GM12878 (cell line): ENCODE results near the gene MRAP2. TPM values are rescaled to one million over a fixed set of nuclear protein-coding genes. Genes with fewer than 3 reads are reported as not detected.

Experiments used
- ATAC-seq: fragments of 200-7000 bp; cut with Tn5 transposase; 3 replicates; pipeline ENCODE4 v1.9.1; 2020; ENCODE audit warnings: mild to moderate bottlenecking, moderate library complexity
- BruUV-seq: library from RNA; stranded (reverse); fragments of 400-500 nt; replicated peaks from 2 replicates; lab custom pipeline; 2021; lab: Mats Ljungman, UMichigan
- CTCF ChIA-PET: fragments of 300-600 bp; sonication (Branson Sonifier 250); formaldehyde crosslinking; extraction: SDS; loops from one replicate; lab custom pipeline; 2021; ENCODE audit warnings: inconsistent platforms; lab: Yijun Ruan, JAX
- POLR2A ChIA-PET: fragments of 350-600 bp; formaldehyde crosslinking; extraction: SDS; loops from one replicate; lab custom pipeline; 2021; ENCODE audit warnings: inconsistent platforms; lab: Charles Lee
- RAD21 ChIA-PET: fragments of 300-600 bp; sonication (Branson Sonifier 250); formaldehyde crosslinking; loops from one replicate; lab custom pipeline; 2023; ENCODE audit warnings: antibody characterized with exemption; ENCODE audit not compliant: unreplicated experiment; lab: Charles Lee
- SMC1A ChIA-PET: fragments of 300-600 bp; sonication (Branson Sonifier 250); formaldehyde crosslinking; loops from one replicate; lab custom pipeline; 2023; ENCODE audit not compliant: unreplicated experiment, uncharacterized antibody; lab: Charles Lee
- DNase-seq: peaks from one replicate; pipeline ENCODE4 v3.0.0-alpha.2; 2011; ENCODE audit warnings: low read depth, low spot score
- FAIRE-seq: peaks from 3 replicates; lab custom pipeline; 2011; peaks lifted over from hg19 to GRCh38; lab: Jason Lieb, UNC
- H2AFZ ChIP-seq: 2 replicates; pipeline ENCODE4 v1.6.0; 2011; ENCODE audit warnings: low read depth, low read length, control low read depth; ENCODE audit not compliant: control insufficient read depth
- H3K27ac ChIP-seq: 2 replicates; pipeline ENCODE4 v1.5.1; 2011; ENCODE audit warnings: control low read depth; ENCODE audit not compliant: control insufficient read depth, insufficient read depth
- H3K27me3 ChIP-seq, 2 experiments: replicated peaks in 1 of 2; 2 replicates each; pipeline versions ENCODE4 v1.6.0 to v1.6.1; 2011; ENCODE audit warnings: low read length in 1 of 2; ENCODE audit not compliant: control insufficient read depth in 2 of 2, insufficient read depth in 2 of 2
- H3K36me3 ChIP-seq, 2 experiments: 2 replicates each; pipeline ENCODE4 v1.5.1; 2011; ENCODE audit warnings: low read length in 1 of 2; ENCODE audit not compliant: control insufficient read depth in 2 of 2, insufficient read depth in 2 of 2
- H3K4me1 ChIP-seq: 2 replicates; pipeline ENCODE4 v1.6.1; 2011; ENCODE audit warnings: mild to moderate bottlenecking, low read length, moderate library complexity, mixed read lengths; ENCODE audit not compliant: control insufficient read depth, insufficient read depth
- H3K4me2 ChIP-seq: 2 replicates; pipeline ENCODE4 v1.6.0; 2011; ENCODE audit warnings: control low read depth; ENCODE audit not compliant: control insufficient read depth, insufficient read depth
- H3K4me3 ChIP-seq: fragments of 200-600 bp; sonication (generic); 2 replicates; pipeline ENCODE4 v1.5.1; 2016
- H3K79me2 ChIP-seq: 2 replicates; pipeline ENCODE4 v1.6.0; 2011; ENCODE audit warnings: low read length; ENCODE audit not compliant: control insufficient read depth, insufficient read depth
- H3K9ac ChIP-seq: 2 replicates; pipeline ENCODE4 v1.8.0; 2011; ENCODE audit warnings: low read length, control low read depth, mixed read lengths; ENCODE audit not compliant: control insufficient read depth, insufficient read depth
- H3K9me3 ChIP-seq: replicated peaks from 3 replicates; pipeline ENCODE4 v1.5.1; 2011; ENCODE audit warnings: mild to moderate bottlenecking, low read length; ENCODE audit not compliant: control insufficient read depth, insufficient read depth
- H4K20me1 ChIP-seq: 2 replicates; pipeline ENCODE4 v1.6.0; 2011; ENCODE audit not compliant: control insufficient read depth, insufficient read depth
- ASH2L ChIP-seq: fragments of 300-600, 200-600 bp; sonication (generic); IDR thresholded peaks from 2 replicates; pipeline ENCODE4 v1.6.1; 2017; ENCODE audit warnings: low read depth, mild to moderate bottlenecking, borderline replicate concordance
- ATF3 ChIP-seq: IDR thresholded peaks from 2 replicates; pipeline ENCODE4 v1.6.1; 2011; ENCODE audit warnings: low read depth, mild to moderate bottlenecking, low read length, moderate library complexity, borderline replicate concordance; ENCODE audit errors: extremely low read depth
- BACH1 ChIP-seq: fragments of 450-650 bp; IDR thresholded peaks from 2 replicates; pipeline ENCODE4 v1.6.1; 2017; ENCODE audit warnings: mild to moderate bottlenecking, borderline replicate concordance
- CBFB ChIP-seq: IDR thresholded peaks from 2 replicates; pipeline ENCODE4 v1.6.1; 2016; ENCODE audit warnings: antibody characterized with exemption, low read depth
- CBX5 ChIP-seq: sonication (generic); IDR thresholded peaks from 2 replicates; pipeline ENCODE4 v1.6.1; 2016; ENCODE audit warnings: low read depth, moderate library complexity, mild to moderate bottlenecking, inconsistent platforms
- ETV6 ChIP-seq, 2 experiments: fragments of 450-650 bp in 1 of 2; IDR thresholded peaks in 1 of 2; conservative IDR thresholded peaks in 1 of 2; 2 replicates each; pipeline ENCODE4 v1.6.1; 2014; ENCODE audit warnings: antibody characterized with exemption in 1 of 2, borderline replicate concordance in 1 of 2, low read depth in 1 of 2, mild to moderate bottlenecking in 1 of 2, moderate library complexity in 1 of 2
- IKZF2 ChIP-seq, 2 experiments: fragments of 450-650 bp; IDR thresholded peaks; 2 replicates each; pipeline ENCODE4 v1.6.1; 2017; ENCODE audit warnings: mild to moderate bottlenecking in 2 of 2, moderate library complexity in 2 of 2
- JUND ChIP-seq: IDR thresholded peaks from 2 replicates; pipeline ENCODE4 v1.6.1; 2012; ENCODE audit warnings: low read depth, mild to moderate bottlenecking, low read length, improper control_type of control experiment, moderate library complexity
- MTA2 ChIP-seq: fragments of 450-650 bp; IDR thresholded peaks from 2 replicates; pipeline ENCODE4 v1.6.1; 2016; ENCODE audit warnings: low read depth, mild to moderate bottlenecking, moderate library complexity
- NFXL1 ChIP-seq: fragments of 450-650 bp; IDR thresholded peaks from 2 replicates; pipeline ENCODE4 v1.6.1; 2017; ENCODE audit warnings: antibody characterized with exemption, mild to moderate bottlenecking, borderline replicate concordance
- NRF1 ChIP-seq: conservative IDR thresholded peaks from 2 replicates; pipeline ENCODE4 v1.6.1; 2011; ENCODE audit warnings: mild to moderate bottlenecking, low read depth, low read length, improper control_type of control experiment
- PAX8 ChIP-seq: fragments of 450-650 bp; IDR thresholded peaks from 2 replicates; pipeline ENCODE4 v1.6.1; 2017; ENCODE audit warnings: mild to moderate bottlenecking, moderate library complexity
- SMARCA5 ChIP-seq: fragments of 450-650 bp; IDR thresholded peaks from 2 replicates; pipeline ENCODE4 v1.6.1; 2017; ENCODE audit warnings: mild to moderate bottlenecking
- SUZ12 ChIP-seq: fragments of 200-600 bp; sonication (generic); IDR thresholded peaks from one replicate; pipeline ENCODE4 v1.6.1; 2018; ENCODE audit warnings: antibody characterized with exemption, mild to moderate bottlenecking; ENCODE audit not compliant: unreplicated experiment
- USF1 ChIP-seq: IDR thresholded peaks from 2 replicates; pipeline ENCODE4 v1.6.1; 2011; ENCODE audit warnings: borderline replicate concordance, low read depth, mild to moderate bottlenecking, moderate library complexity, mixed read lengths, low read length; ENCODE audit not compliant: insufficient read depth; ENCODE audit errors: extremely low read length
- YBX1 ChIP-seq: fragments of 450-650 bp; IDR thresholded peaks from 2 replicates; pipeline ENCODE4 v1.6.1; 2016; ENCODE audit warnings: antibody characterized with exemption
- ZNF384 ChIP-seq: IDR thresholded peaks from 2 replicates; pipeline ENCODE4 v1.6.1; 2012; ENCODE audit warnings: low read depth, mild to moderate bottlenecking, low read length, improper control_type of control experiment, borderline replicate concordance
- ZZZ3 ChIP-seq: IDR thresholded peaks from 2 replicates; pipeline ENCODE4 v1.6.1; 2011; ENCODE audit warnings: low read depth; ENCODE audit not compliant: control insufficient read depth, insufficient read length
- WGBS: methylation state at CpG from one replicate; pipeline ENCODE4 v1.1.6; 2016; ENCODE audit warnings: low lambda C conversion rate; ENCODE audit not compliant: insufficient replicate concordance, insufficient coverage; ENCODE audit errors: missing lambda C conversion rate; 5-methylcytosine and 5-hydroxymethylcytosine counted together
- in situ Hi-C: fragments of 300-500 bp; cut with MboI; formaldehyde crosslinking; loops from 9 replicates; pipeline ENCODE4 v1.14.3; 2018; ENCODE audit warnings: mixed read lengths
- intact Hi-C: fragments of 100-400 bp; cut with micrococcal nuclease; formaldehyde crosslinking; loops from one replicate; pipeline ENCODE4 v1.14.2; 2022; ENCODE audit not compliant: unreplicated experiment
- polyA plus RNA-seq, 11 experiments: library from polyadenylated mRNA; depleted of rRNA in 4 of 11; unstranded in 6 of 11; stranded (reverse) in 5 of 11; fragments of >200 nt; fragmentation: Nextera tagmentation in 4 of 11; fragmentation: Illumina TruSeq in 1 of 11; extraction: Ambion mirVana in 4 of 11; extraction: Trizol in 1 of 11; gene quantifications; 1 replicate in 1 of 11; 2 replicates in 10 of 11; pipeline versions ENCODE4 v1.2.1 to v1.2.3, GENCODE V29; 2011 to 2016; ENCODE audit warnings: inconsistent platforms in 2 of 11, missing spikeins in 2 of 11, low read depth in 1 of 11
- total RNA-seq, 4 experiments: library from RNA; depleted of rRNA in 3 of 4; stranded (reverse); fragments of >200 nt in 3 of 4; fragmentation: Illumina TruSeq in 1 of 4; extraction: Trizol in 1 of 4; gene quantifications; 2 replicates each; pipeline versions ENCODE4 v1.2.1 to v1.2.3, GENCODE V29; 2013 to 2021

The MRAP2 gene
- total and polyA plus RNA-seq, 10 of the 15 experiments (the other 5 are each of a cell fraction or from before 2014, with no cell fraction given) = not detected

GRCh38 chr6:84026721-84027164, 6.8 kb upstream of the MRAP2 start:
- no peak for DNase-seq
- Histone ChIP-seq H3K9me3 (no peaks in the 10 kb centered on the region), H3K4me3 (no peak overlapping the region), H3K27ac (no peak overlapping the region), H3K79me2 (no peaks in the 10 kb centered on the region), H3K9ac (no peak overlapping the region), H3K4me1 (no peaks in the 10 kb centered on the region), H4K20me1 (no peaks in the 10 kb centered on the region), H3K36me3 (no peaks in the 10 kb centered on the region), H3K4me2 (no peak overlapping the region), H2AFZ (no peak overlapping the region), H3K27me3 (no peaks in the 10 kb centered on the region; a peak in 1 of 4 replicates)
- 25% methylated on average over 5 of the region's 5 CpGs for WGBS
- in situ Hi-C loops (no loop called here), intact Hi-C loops (no loop called here)
- ChIA-PET RAD21 (no interaction called here), CTCF (no interaction called here), SMC1A (interaction anchor here (0.8 kb wide), 1 partner anchor 16 kb away, joined by 3 read pairs; no protein-coding TSS in a partner anchor), POLR2A (no interaction called here)
- ATAC-seq = no peak
- no TSS peak for BruUV-seq
- no peak for FAIRE-seq
- TF ChIP-seq ZNF384 (no peak), BACH1 (no peak), ZZZ3 (no peak), ETV6 (conservative IDR thresholded peaks at IDR 0.05 in 1 of 2, IDR thresholded peaks at IDR 0.05 in 1 of 2; ENCODE audit: borderline replicate concordance in 1 of 2, low read depth in 1 of 2) (no peak), NRF1 (no peak), SUZ12 (no peak), JUND (no peak), USF1 (no peak), CBFB (no peak), MTA2 (no peak), ASH2L (no peak), ATF3 (no peak), YBX1 (no peak), PAX8 (no peak), NFXL1 (no peak), SMARCA5 (no peak), IKZF2 (IDR thresholded peaks at IDR 0.05) (no peak), CBX5 (no peak)
